ENCODE data around the gene PTTG1IP. TPM values are rescaled to one million over a fixed set of nuclear protein-coding genes. Genes with fewer than 3 reads are reported as not detected.
A peak's percentile ranks its signal among the peaks of the same experiment; 100 is the strongest.

The PTTG1IP gene
- total and polyA plus RNA-seq, 2 experiments from 2014 or later: 676 to 814 TPM

GRCh38 chr21:44893278-44893556 lies 19.7 kb upstream of the PTTG1IP start:
- Histone ChIP-seq H3K4me3 (no peak overlapping the region), H3F3A (ENCODE audit: insufficient read depth) (no peaks in the 10 kb centered on the region), H3K9me3 (ENCODE audit: low read depth) (no peaks in the 10 kb centered on the region), H3K36me3 (ENCODE audit: low read depth) (no peaks in the 10 kb centered on the region), H3K4me1 (ENCODE audit: insufficient read depth) (no peaks in the 10 kb centered on the region), H3K9me2 (ENCODE audit: insufficient read depth) (no peaks in the 10 kb centered on the region), H3K79me2 (ENCODE audit: insufficient read depth) (no peaks in the 10 kb centered on the region), H3K27me3 (replicated peaks; ENCODE audit: insufficient read depth) (no peaks in the 10 kb centered on the region), H3K9ac (no peak overlapping the region), H2AFZ (no peak overlapping the region), H3K27ac (no peak overlapping the region), H3K4me2 (ENCODE audit: unreplicated experiment) (no peak overlapping the region), H4K20me1 (ENCODE audit: insufficient read depth) (no peaks in the 10 kb centered on the region)
- 76 to 78% methylated on average over 7 of the region's 7 CpGs for WGBS, 2 experiments (ENCODE audit: low coverage in 1 of 2, low lambda C conversion rate in 2 of 2, missing lambda C conversion rate in 2 of 2)
- no peak for DNase-seq
- TF ChIP-seq EZH2 (IDR thresholded peaks at IDR 0.05; ENCODE audit: insufficient read depth, poor library complexity, severe bottlenecking) (no peak), EZH2phosphoT487 (IDR thresholded peaks at IDR 0.05; ENCODE audit: insufficient read depth, low read depth) (no peak)
- in situ Hi-C loops (cut with MboI): no loop called here

GRCh38 chr21:44892536-44893277 lies 19.2 kb upstream of the PTTG1IP start:
- Histone ChIP-seq H3F3A (ENCODE audit: insufficient read depth) (no peaks in the 10 kb centered on the region), H3K9me2 (ENCODE audit: insufficient read depth) (no peaks in the 10 kb centered on the region), H3K36me3 (ENCODE audit: low read depth) (no peaks in the 10 kb centered on the region), H3K27ac (no peak overlapping the region), H3K4me1 (ENCODE audit: insufficient read depth) (no peaks in the 10 kb centered on the region), H3K9me3 (ENCODE audit: low read depth) (no peaks in the 10 kb centered on the region), H3K4me2 (ENCODE audit: unreplicated experiment) (no peak overlapping the region), H3K4me3 (no peak overlapping the region), H3K27me3 (replicated peaks; ENCODE audit: insufficient read depth) (no peaks in the 10 kb centered on the region), H3K9ac (no peak overlapping the region), H3K79me2 (ENCODE audit: insufficient read depth) (no peaks in the 10 kb centered on the region), H2AFZ (no peak overlapping the region), H4K20me1 (ENCODE audit: insufficient read depth) (no peaks in the 10 kb centered on the region)
- in situ Hi-C loops (cut with MboI): no loop called here
- TF ChIP-seq EZH2 (IDR thresholded peaks at IDR 0.05; ENCODE audit: insufficient read depth, poor library complexity, severe bottlenecking) (no peak), EZH2phosphoT487 (IDR thresholded peaks at IDR 0.05; ENCODE audit: insufficient read depth, low read depth) (no peak)
- WGBS, 2 experiments (ENCODE audit: low coverage in 1 of 2, low lambda C conversion rate in 2 of 2, missing lambda C conversion rate in 2 of 2): 35 to 36% methylated on average over 15 of the region's 15 CpGs
- DNase-seq: peak; percentile 71

- no peak overlapping the region for H3K9ac ChIP-seq
- no peaks in the 10 kb centered on the region for H3F3A ChIP-seq (ENCODE audit: insufficient read depth)
- no peaks in the 10 kb centered on the region for H3K36me3 ChIP-seq (ENCODE audit: low read depth)
- H2AFZ ChIP-seq: no peak overlapping the region
- 71 to 72% methylated on average over 16 to 17 of the region's 19 CpGs for WGBS, 2 experiments (ENCODE audit: low coverage in 1 of 2, low lambda C conversion rate in 2 of 2, missing lambda C conversion rate in 2 of 2)
- in situ Hi-C loops (cut with MboI): no loop called here
- H3K9me3 ChIP-seq (ENCODE audit: low read depth): no peaks in the 10 kb centered on the region
- DNase-seq: no peak
- H3K9me2 ChIP-seq (ENCODE audit: insufficient read depth): no peaks in the 10 kb centered on the region
- no peak overlapping the region for H3K4me2 ChIP-seq (ENCODE audit: unreplicated experiment)
- H3K27ac ChIP-seq: no peak overlapping the region
- H3K79me2 ChIP-seq (ENCODE audit: insufficient read depth): no peaks in the 10 kb centered on the region
- no peak overlapping the region for H3K4me3 ChIP-seq
- TF ChIP-seq EZH2 (IDR thresholded peaks at IDR 0.05; ENCODE audit: insufficient read depth, poor library complexity, severe bottlenecking): no peak
- no peak for TF ChIP-seq EZH2phosphoT487 (IDR thresholded peaks at IDR 0.05; ENCODE audit: insufficient read depth, low read depth)
- no peaks in the 10 kb centered on the region for H4K20me1 ChIP-seq (ENCODE audit: insufficient read depth)
- H3K4me1 ChIP-seq (ENCODE audit: insufficient read depth): no peaks in the 10 kb centered on the region
- H3K27me3 ChIP-seq (replicated peaks; ENCODE audit: insufficient read depth): no peaks in the 10 kb centered on the region
Observed at GRCh38 chr21:44892095-44892494, 18.6 kb upstream of the PTTG1IP start.

GRCh38 chr21:44891631-44892031 lies 18.1 kb upstream of the PTTG1IP start:
- Histone ChIP-seq H3K79me2 (ENCODE audit: insufficient read depth) (no peaks in the 10 kb centered on the region), H3K4me1 (ENCODE audit: insufficient read depth) (no peaks in the 10 kb centered on the region), H3K27me3 (replicated peaks; ENCODE audit: insufficient read depth) (no peaks in the 10 kb centered on the region), H3K9me2 (ENCODE audit: insufficient read depth) (no peaks in the 10 kb centered on the region), H3K4me2 (ENCODE audit: unreplicated experiment) (no peak overlapping the region), H3K9ac (no peak overlapping the region), H3K4me3 (no peak overlapping the region), H3K36me3 (ENCODE audit: low read depth) (no peaks in the 10 kb centered on the region), H3K9me3 (ENCODE audit: low read depth) (no peaks in the 10 kb centered on the region), H3F3A (ENCODE audit: insufficient read depth) (no peaks in the 10 kb centered on the region), H3K27ac (no peak overlapping the region), H4K20me1 (ENCODE audit: insufficient read depth) (no peaks in the 10 kb centered on the region), H2AFZ (no peak overlapping the region)
- 79 to 80% methylated on average over 13 to 14 of the region's 15 CpGs for WGBS, 2 experiments (ENCODE audit: low coverage in 1 of 2, low lambda C conversion rate in 2 of 2, missing lambda C conversion rate in 2 of 2)
- in situ Hi-C loops (cut with MboI): no loop called here
- TF ChIP-seq EZH2phosphoT487 (IDR thresholded peaks at IDR 0.05; ENCODE audit: insufficient read depth, low read depth): no peak
- no peak for TF ChIP-seq EZH2 (IDR thresholded peaks at IDR 0.05; ENCODE audit: insufficient read depth, poor library complexity, severe bottlenecking)
- no peak for DNase-seq
